Calu3 (cell line): ENCODE results near the gene P3R3URF. TPM values are rescaled to one million over a fixed set of nuclear protein-coding genes. Genes with fewer than 3 reads are reported as not detected.

Experiments used
- BruUV-seq: library from RNA; stranded (reverse); fragments of 400-500 nt; replicated peaks from 2 replicates; lab custom pipeline; 2021; lab: Mats Ljungman, UMichigan
- CTCF ChIA-PET: fragments of 300-600 bp; sonication (Branson Sonifier 250); formaldehyde crosslinking; loops from one replicate; lab custom pipeline; 2022; ENCODE audit warnings: antibody characterized with exemption; lab: Charles Lee
- DNase-seq: peaks from one replicate; pipeline ENCODE4 v3.0.0; 2022
- H3K27ac Mint-ChIP-seq: one replicate; pipeline ENCODE4 v1.8.0; 2022; ENCODE audit warnings: mixed read lengths; ENCODE audit not compliant: unreplicated experiment
- H3K27me3 Mint-ChIP-seq: one replicate; pipeline ENCODE4 v1.8.0; 2022; ENCODE audit warnings: mixed read lengths; ENCODE audit not compliant: unreplicated experiment
- H3K36me3 Mint-ChIP-seq: one replicate; pipeline ENCODE4 v1.8.0; 2022; ENCODE audit warnings: mild to moderate bottlenecking, moderate library complexity, mixed read lengths; ENCODE audit not compliant: insufficient read depth, unreplicated experiment
- H3K4me1 Mint-ChIP-seq: one replicate; pipeline ENCODE4 v1.8.0; 2022; ENCODE audit warnings: mild to moderate bottlenecking, low read depth, mixed read lengths; ENCODE audit not compliant: unreplicated experiment
- H3K4me3 Mint-ChIP-seq: one replicate; pipeline ENCODE4 v1.8.0; 2022; ENCODE audit warnings: mild to moderate bottlenecking, low read depth, moderate library complexity, mixed read lengths; ENCODE audit not compliant: unreplicated experiment
- H3K9me3 Mint-ChIP-seq: one replicate; pipeline ENCODE4 v1.8.0; 2022; ENCODE audit warnings: low read depth, mixed read lengths; ENCODE audit not compliant: unreplicated experiment
- intact Hi-C: fragments of 100-400 bp; cut with micrococcal nuclease; formaldehyde crosslinking; loops from one replicate; pipeline ENCODE4 v1.10.0; 2022; ENCODE audit not compliant: unreplicated experiment
- total RNA-seq: library from RNA; stranded (reverse); gene quantifications from 2 replicates; pipeline ENCODE4 v1.2.3, GENCODE V29; 2022
- TF ChIP-seq, protein P1 (sequence below): fragments of 200-600 bp; IDR thresholded peaks from one replicate; pipeline ENCODE4 v1.8.0; 2022; ENCODE audit warnings: antibody characterized with exemption; ENCODE audit not compliant: unreplicated experiment

Gene P3R3URF
- total RNA-seq, 1 experiment from 2014 or later = not detected

GRCh38 chr1:46133781-46134350, 42.4 kb downstream of the P3R3URF start:
- Mint-ChIP-seq H3K27me3 (no peaks in the 10 kb centered on the region), H3K27ac (peak overlapping the region; percentile 99), H3K4me3 (peak overlapping the region; percentile 86), H3K4me1 (peaks cover 54% of the 10 kb centered on the region), H3K36me3 (peaks cover 50% of the 10 kb centered on the region), H3K9me3 (no peaks in the 10 kb centered on the region)
- TF ChIP-seq, protein P1, sequence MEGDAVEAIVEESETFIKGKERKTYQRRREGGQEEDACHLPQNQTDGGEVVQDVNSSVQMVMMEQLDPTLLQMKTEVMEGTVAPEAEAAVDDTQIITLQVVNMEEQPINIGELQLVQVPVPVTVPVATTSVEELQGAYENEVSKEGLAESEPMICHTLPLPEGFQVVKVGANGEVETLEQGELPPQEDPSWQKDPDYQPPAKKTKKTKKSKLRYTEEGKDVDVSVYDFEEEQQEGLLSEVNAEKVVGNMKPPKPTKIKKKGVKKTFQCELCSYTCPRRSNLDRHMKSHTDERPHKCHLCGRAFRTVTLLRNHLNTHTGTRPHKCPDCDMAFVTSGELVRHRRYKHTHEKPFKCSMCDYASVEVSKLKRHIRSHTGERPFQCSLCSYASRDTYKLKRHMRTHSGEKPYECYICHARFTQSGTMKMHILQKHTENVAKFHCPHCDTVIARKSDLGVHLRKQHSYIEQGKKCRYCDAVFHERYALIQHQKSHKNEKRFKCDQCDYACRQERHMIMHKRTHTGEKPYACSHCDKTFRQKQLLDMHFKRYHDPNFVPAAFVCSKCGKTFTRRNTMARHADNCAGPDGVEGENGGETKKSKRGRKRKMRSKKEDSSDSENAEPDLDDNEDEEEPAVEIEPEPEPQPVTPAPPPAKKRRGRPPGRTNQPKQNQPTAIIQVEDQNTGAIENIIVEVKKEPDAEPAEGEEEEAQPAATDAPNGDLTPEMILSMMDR = no peak
- CTCF ChIA-PET = interaction anchor here (0.7 kb wide), 1 partner anchor 34 kb away, joined by 3 read pairs; no protein-coding TSS in a partner anchor
- intact Hi-C loops = loop anchor here (2.0 to 5.0 kb wide), 2 partner anchors 39 to 97 kb away; no protein-coding TSS in a partner anchor
- no TSS peak for BruUV-seq
- DNase-seq = no peak

DNA sequence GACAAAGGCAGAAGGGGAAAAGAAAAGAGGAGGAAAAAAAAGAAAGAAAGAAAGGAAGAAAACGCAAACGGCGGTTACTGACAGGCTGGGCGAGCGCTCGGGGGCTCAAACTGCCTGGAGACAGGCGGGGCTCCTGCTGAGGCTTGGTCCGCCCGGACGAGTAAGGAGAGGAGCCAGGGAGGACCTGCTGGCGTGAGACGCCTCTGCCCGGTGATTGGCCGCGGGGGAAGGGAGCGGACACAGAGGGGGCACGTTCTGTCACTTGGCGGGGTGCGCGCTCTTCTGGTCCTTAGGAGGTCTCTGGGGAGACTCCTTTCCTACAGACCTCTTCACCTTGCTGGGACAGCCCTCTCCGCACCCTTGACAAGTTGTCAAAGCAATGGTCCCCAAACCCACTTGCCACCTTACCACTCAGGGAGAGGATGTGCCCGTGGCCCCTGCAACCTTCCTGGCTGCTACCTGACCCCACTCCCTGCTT, 43.1 kb downstream of the P3R3URF start:
- H3K9me3 Mint-ChIP-seq = no peaks in the 10 kb centered on the region
- TSS peak; percentile 78 for BruUV-seq
- CTCF ChIA-PET = no interaction called here
- H3K4me1 Mint-ChIP-seq = peaks cover 59% of the 10 kb centered on the region
- H3K27ac Mint-ChIP-seq = peak overlapping the region; percentile 99
- no peaks in the 10 kb centered on the region for H3K27me3 Mint-ChIP-seq
- H3K36me3 Mint-ChIP-seq = peaks cover 50% of the 10 kb centered on the region
- DNase-seq = no peak
- TF ChIP-seq, protein P1 = no peak
- H3K4me3 Mint-ChIP-seq = peak overlapping the region; percentile 86
- intact Hi-C loops = loop anchor here (5.0 kb wide), 1 partner anchor 96 kb away; no protein-coding TSS in a partner anchor

DNA sequence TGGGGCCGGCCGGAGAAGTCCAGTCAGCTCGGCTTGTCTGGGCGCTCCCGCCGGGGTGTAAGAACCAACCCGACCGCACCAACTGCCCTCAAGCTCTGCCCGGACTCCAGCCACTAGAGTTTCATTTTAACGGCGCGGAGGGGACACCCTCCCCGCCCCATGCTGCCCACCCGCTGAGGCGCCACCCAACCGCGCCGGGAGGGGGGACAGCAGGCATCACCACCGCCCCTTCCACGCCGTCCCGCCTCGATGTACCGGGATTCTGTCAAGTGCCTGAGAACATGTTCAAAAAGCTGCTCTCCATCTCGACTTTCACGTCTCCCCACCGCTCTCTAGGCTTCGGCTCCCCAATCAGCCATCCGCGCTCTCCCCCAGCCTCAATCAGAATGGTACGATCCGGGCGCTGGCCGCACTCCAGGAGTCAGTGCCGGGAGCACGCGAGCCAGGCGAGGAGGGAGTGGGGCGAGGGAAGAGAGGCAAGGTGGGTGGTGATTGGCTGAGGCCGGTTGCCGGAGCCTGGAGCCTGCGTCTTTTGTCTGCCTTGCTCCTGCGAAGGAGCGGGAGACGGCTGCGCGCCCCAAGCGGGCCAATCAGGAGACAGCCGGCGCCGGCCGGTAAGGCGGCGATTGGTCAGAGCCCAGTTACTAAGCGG, 43.6 kb downstream of the P3R3URF start, which contains the start of gene PIK3R3:
Gene PIK3R3 (minus strand): TSS at position 101 of the 652 bp plus-strand sequence. CDS start 677 bp downstream, outside the sequence.
- CTCF ChIA-PET = interaction anchor here (0.6 to 1.5 kb wide), 4 partner anchors 50 to 1492 kb away, joined by 3 to 6 read pairs (median 4); no protein-coding TSS in a partner anchor
- peaks cover 59% of the 10 kb centered on the region for H3K4me1 Mint-ChIP-seq
- no TSS peak for BruUV-seq

More for the DNA sequence above, 43.6 kb downstream of the P3R3URF start, which contains the start of gene PIK3R3:
- intact Hi-C loops = loop anchor here (5.0 kb wide), 1 partner anchor 95 kb away; no protein-coding TSS in a partner anchor
- Mint-ChIP-seq H3K27ac (peak within 1 kb of the TSS; percentile 99), H3K27me3 (no peaks in the 10 kb centered on the region), H3K4me3 (peak within 1 kb of the TSS; percentile 86), H3K9me3 (no peaks in the 10 kb centered on the region), H3K36me3 (peaks cover 50% of the 10 kb centered on the region)
- DNase-seq = peak; percentile 98
- TF ChIP-seq, protein P1 = no peak
